Spleen (tissue), 11 donors: ENCODE measurements around the gene MB. TPM values are rescaled to one million over a fixed set of nuclear protein-coding genes. Genes with fewer than 3 reads are reported as not detected.

Experiments
- DNase-seq: peaks from one replicate; pipeline ENCODE4 v3.0.0-alpha.2; 2020
- H3K27ac ChIP-seq, 8 donors: fragments of 200-600 bp; sonication (generic) in 7 of 8; 1 replicate in 4 of 8; 2 replicates in 4 of 8; pipeline versions ENCODE4 v1.5.0 to v1.8.0; 2016 to 2021; ENCODE audit warnings: inconsistent platforms in 4 of 8, mild to moderate bottlenecking in 4 of 8, moderate library complexity in 1 of 8
- H3K27me3 ChIP-seq, 7 donors: fragments of 200-600 bp; sonication (generic) in 6 of 7; replicated peaks in 1 of 7; 1 replicate in 4 of 7; 2 replicates in 3 of 7; pipeline versions ENCODE4 v1.5.0 to v1.8.0; 2016 to 2021; ENCODE audit warnings: inconsistent platforms in 3 of 7, mild to moderate bottlenecking in 1 of 7
- H3K36me3 ChIP-seq, 6 donors: fragments of 200-600 bp; sonication (generic) in 5 of 6; 1 replicate in 4 of 6; 2 replicates in 2 of 6; pipeline versions ENCODE4 v1.5.0 to v1.8.0; 2016 to 2021; ENCODE audit warnings: inconsistent platforms in 2 of 6
- H3K4me1 ChIP-seq, 6 donors: fragments of 200-600 bp; sonication (generic) in 5 of 6; 1 replicate in 3 of 6; 2 replicates in 3 of 6; pipeline versions ENCODE4 v1.5.0 to v1.8.0; 2016 to 2021; ENCODE audit warnings: inconsistent platforms in 3 of 6
- H3K4me3 ChIP-seq, 8 donors: fragments of 200-600 bp; sonication (generic) in 7 of 8; 1 replicate in 4 of 8; 2 replicates in 4 of 8; pipeline versions ENCODE4 v1.5.0 to v1.8.0; 2016 to 2021; ENCODE audit warnings: inconsistent platforms in 4 of 8, mild to moderate bottlenecking in 4 of 8, moderate library complexity in 2 of 8
- H3K9me3 ChIP-seq, 8 donors: fragments of 200-600 bp; sonication (generic) in 7 of 8; 1 replicate in 4 of 8; 2 replicates in 4 of 8; pipeline versions ENCODE4 v1.5.0 to v1.8.0; 2016 to 2021; ENCODE audit warnings: inconsistent platforms in 4 of 8
- CTCF ChIP-seq, 11 experiments: fragments of 200-600 bp in 7 of 11; fragments of 450-650 bp in 4 of 11; sonication (generic) in 4 of 11; IDR thresholded peaks in 8 of 11; conservative IDR thresholded peaks in 3 of 11; 1 replicate in 7 of 11; 2 replicates in 4 of 11; pipeline versions ENCODE4 v1.4.0 to v1.8.0; 2016 to 2021; ENCODE audit warnings: antibody characterized with exemption in 11 of 11, inconsistent platforms in 4 of 11, mild to moderate bottlenecking in 1 of 11
- POLR2A ChIP-seq, 3 donors: fragments of 450-650 bp; IDR thresholded peaks; one replicate each; pipeline ENCODE4 v1.5.1; 2017; ENCODE audit warnings: antibody characterized with exemption in 3 of 3, mild to moderate bottlenecking in 1 of 3
- POLR2AphosphoS5 ChIP-seq, 3 donors: sonication (generic); formaldehyde crosslinking; IDR thresholded peaks; one replicate each; pipeline ENCODE4 v1.5.1; 2017; ENCODE audit warnings: antibody characterized with exemption in 3 of 3
- WGBS, 5 donors: extraction: QIAGEN DNeasy Blood & Tissue Kit in 3 of 5; methylation state at CpG; one replicate each; pipeline versions ENCODE4 v1.1.5 to v1.1.7; 2013 to 2018; 5-methylcytosine and 5-hydroxymethylcytosine counted together
- intact Hi-C: fragments of 100-400 bp; cut with DNase I; formaldehyde crosslinking; loops from one replicate; pipeline ENCODE4 v1.15.0; 2023; ENCODE audit warnings: low total_unique reads
- polyA plus RNA-seq, 3 donors: library from polyadenylated mRNA; stranded (reverse); fragments of 200-250 nt; gene quantifications; one replicate each; pipeline ENCODE4 v1.2.1, GENCODE V29; 2013
- total RNA-seq, 7 donors: library from RNA; depleted of rRNA in 3 of 7; stranded (reverse); fragments of >200 nt in 3 of 7; fragmentation: NEBNext Ultra II Directional in 4 of 7; extraction: Animal tissue kit (Norgen Biotek cat#: 25700) in 4 of 7; gene quantifications; one replicate each; pipeline versions ENCODE4 v1.1.0 to v1.2.1, GENCODE V29; 2016 to 2021
- donor health status: healthy with polysubstance abuse.
- donor health status: DM: no; HTN: no; CAD: no; lungs with moderate emphysema.
- donor health status: DM: no; HTN: no; CAD: no.
- donor health status: Bipolar disorder and iron deficiency.
- donor health status: healthy.
- donor health status: DM: no; HTN: no; CAD: no.
- donor health status: DM: yes; HTN: yes; CAD: no.

MB gene
- total and polyA plus RNA-seq, 10 donors, result 0.64 to 5.0 (median 1.1) TPM; not detected in 6

- no peak overlapping the region for H3K4me3 ChIP-seq
Observed at GRCh38 chr22:35662914-35663313, 45.8 kb upstream of the MB start.

GRCh38 chr22:35661464-35661863 lies 44.3 kb upstream of the MB start:
- TF ChIP-seq POLR2AphosphoS5 (IDR thresholded peaks at IDR 0.05) (no peak), CTCF (IDR thresholded peaks at IDR 0.05 in 8 of 11, conservative IDR thresholded peaks at IDR 0.05 in 3 of 11) (no peak), POLR2A (IDR thresholded peaks at IDR 0.05) (no peak)
- no peak for DNase-seq
- WGBS, 5 donors, result 65 to 75% (median 71%) methylated on average over 2 of the region's 2 CpGs
- Histone ChIP-seq H3K27me3 (no peaks in the 10 kb centered on the region), H3K4me3 (no peak overlapping the region), H3K36me3 (peaks cover 5 to 77% (median 45%) of the 10 kb centered on the region in 6 donors), H3K9me3 (peaks cover 0 to 21% (median 18%) of the 10 kb centered on the region in 8 donors), H3K4me1 (peaks cover 29 to 80% (median 54%) of the 10 kb centered on the region in 6 donors), H3K27ac (peak overlapping the region; percentile 57 to 93 (median 80))
- intact Hi-C loops, result no loop called here

More at GRCh38 chr22:35662914-35663313, 45.8 kb upstream of the MB start:
- Histone ChIP-seq H3K9me3 (peaks cover 0 to 33% (median 29%) of the 10 kb centered on the region in 8 donors), H3K27me3 (no peaks in the 10 kb centered on the region), H3K27ac (peak overlapping the region; percentile 52 to 93 (median 76)), H3K36me3 (peaks cover 5 to 77% (median 36%) of the 10 kb centered on the region in 6 donors), H3K4me1 (peaks cover 29 to 66% (median 52%) of the 10 kb centered on the region in 6 donors)
- WGBS, 5 donors, result 74 to 85% (median 76%) methylated on average over 2 of the region's 2 CpGs
- no peak for TF ChIP-seq POLR2AphosphoS5 (IDR thresholded peaks at IDR 0.05)
- no peak for TF ChIP-seq POLR2A (IDR thresholded peaks at IDR 0.05)
- TF ChIP-seq CTCF (IDR thresholded peaks at IDR 0.05 in 8 of 11, conservative IDR thresholded peaks at IDR 0.05 in 3 of 11), result no peak
- intact Hi-C loops, result no loop called here
- no peak for DNase-seq

- Histone ChIP-seq H3K4me1 (peaks cover 29 to 83% (median 54%) of the 10 kb centered on the region in 6 donors), H3K9me3 (peaks cover 0 to 11% (median 9%) of the 10 kb centered on the region in 8 donors), H3K27ac (peak overlapping the region; percentile 66 to 93 (median 80)), H3K36me3 (peaks cover 5 to 78% (median 45%) of the 10 kb centered on the region in 6 donors), H3K4me3 (no peak overlapping the region), H3K27me3 (no peaks in the 10 kb centered on the region)
- WGBS, 5 donors, result 48 to 67% (median 57%) methylated on average over 2 of the region's 2 CpGs
- TF ChIP-seq CTCF (IDR thresholded peaks at IDR 0.05 in 8 of 11, conservative IDR thresholded peaks at IDR 0.05 in 3 of 11) (no peak), POLR2AphosphoS5 (IDR thresholded peaks at IDR 0.05) (peak in 1 of 3 donors; percentile 45), POLR2A (IDR thresholded peaks at IDR 0.05) (no peak)
- DNase-seq, result no peak
- intact Hi-C loops, result no loop called here
Observed at GRCh38 chr22:35660291-35661127, 43.4 kb upstream of the MB start.
